Left lobe of liver (tissue), 2 donors: Measurements from ENCODE around the gene FBXO11. TPM values are rescaled to one million over a fixed set of nuclear protein-coding genes. Genes with fewer than 3 reads are reported as not detected.
"Not testable (repeated sequence)": the region's sequence is repeated elsewhere in the genome, so short reads cannot be mapped to it uniquely, and the experiment has no call there.

Experiments used
- ATAC-seq: fragments of 200-7000 bp; cut with Tn5 transposase; one replicate; pipeline ENCODE4 v1.9.1; 2020; ENCODE audit warnings: mild to moderate bottlenecking, moderate library complexity
- DNase-seq: peaks from one replicate; pipeline ENCODE4 v3.0.0-alpha.2; 2020; ENCODE audit warnings: low spot score
- total RNA-seq: library from RNA; stranded (reverse); gene quantifications from one replicate; pipeline ENCODE4 v1.2.1, GENCODE V29; 2021
- donor health status: DM: no; HTN: no; CAD: no; lungs with moderate emphysema.
- donor health status: DM: no; HTN: yes; CAD: no.

Gene FBXO11
- 21.0 TPM for total RNA-seq

- DNase-seq (peak; percentile 98), ATAC-seq (peak; percentile 87)
These were observed at the start of gene FBXO11 for GRCh38 chr2:47906157-47907038. Gene FBXO11, minus strand, starts transcription at chr2:47906498. Its CDS starts 778 bp downstream, at chr2:47905720.

DNA sequence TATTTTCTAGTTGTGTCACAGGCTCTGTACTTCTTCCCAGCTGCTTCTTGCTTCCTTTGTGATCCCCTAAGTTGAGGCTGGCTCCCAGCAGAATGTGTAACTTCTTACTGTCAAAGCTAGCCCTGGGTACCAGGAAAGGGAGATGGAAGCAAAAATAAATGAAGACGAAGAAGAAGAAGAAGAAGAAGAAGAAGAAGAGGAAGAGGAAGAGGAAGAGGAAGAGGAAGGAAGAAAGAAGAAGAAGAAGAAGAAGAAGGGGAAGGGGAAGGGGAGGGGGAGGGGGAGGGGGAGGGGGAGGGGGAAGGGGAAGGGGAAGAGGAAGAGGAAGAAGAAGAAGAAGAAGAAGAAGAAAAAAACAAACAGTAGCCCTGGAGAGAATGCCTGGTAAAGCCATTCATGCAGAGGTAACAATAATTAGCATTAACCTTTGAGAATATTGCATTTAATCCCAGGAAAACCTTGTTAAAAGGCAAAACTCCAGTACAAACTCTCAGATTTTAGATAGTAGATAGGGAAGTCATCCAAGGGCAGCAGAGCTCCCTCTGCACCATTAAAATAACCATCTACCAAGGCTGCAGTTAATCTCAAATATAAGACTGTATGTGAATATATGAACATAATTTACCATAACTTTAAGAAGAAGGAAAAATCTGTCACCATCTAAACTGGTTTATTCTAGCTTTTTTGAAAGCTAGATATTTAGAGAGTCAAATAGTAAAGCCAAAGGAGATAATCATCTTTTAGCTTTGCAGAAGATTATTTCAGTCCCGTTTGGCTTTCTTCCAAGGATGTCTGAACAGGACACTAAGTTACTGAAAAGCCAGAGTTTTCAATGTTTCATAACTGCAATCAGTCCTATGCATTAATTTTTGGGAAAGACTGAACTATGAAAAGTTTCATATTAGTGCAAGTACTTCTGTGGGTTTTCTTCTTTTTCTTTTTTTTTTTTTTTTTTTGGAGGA lies 44.3 kb upstream of the FBXO11 start:
- DNase-seq (no peak), ATAC-seq (no peak)

GRCh38 chr2:47946593-47946992 lies 40.3 kb upstream of the FBXO11 start:
- peak; percentile 51 for ATAC-seq
- no peak for DNase-seq

GRCh38 chr2:47945046-47945781 lies 38.9 kb upstream of the FBXO11 start:
- no peak for ATAC-seq
- DNase-seq, result no peak

- DNase-seq, result no peak
- no peak for ATAC-seq
These were observed 35.6 kb upstream of the FBXO11 start for GRCh38 chr2:47941936-47942335.

DNA sequence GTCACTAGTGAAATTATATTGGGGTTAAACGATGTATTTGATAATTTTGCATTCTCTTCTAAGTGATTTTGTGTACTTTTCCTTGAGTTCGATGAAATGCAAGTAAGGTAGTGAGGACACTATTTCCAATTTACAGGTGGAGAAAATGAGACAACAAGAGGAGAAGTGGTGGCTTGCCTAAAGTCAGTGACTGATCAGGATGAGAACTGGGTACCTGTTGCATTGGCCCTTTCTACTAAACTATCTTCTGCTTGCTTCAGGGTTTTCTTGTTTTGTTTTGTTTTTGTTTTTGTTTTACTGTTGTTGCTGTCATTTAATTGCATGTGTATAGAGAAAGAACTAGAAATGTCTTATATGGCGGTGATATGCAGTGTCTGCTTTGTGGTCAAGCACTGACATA lies 31.4 kb upstream of the FBXO11 start:
- ATAC-seq, result no peak
- DNase-seq, result no peak

DNA sequence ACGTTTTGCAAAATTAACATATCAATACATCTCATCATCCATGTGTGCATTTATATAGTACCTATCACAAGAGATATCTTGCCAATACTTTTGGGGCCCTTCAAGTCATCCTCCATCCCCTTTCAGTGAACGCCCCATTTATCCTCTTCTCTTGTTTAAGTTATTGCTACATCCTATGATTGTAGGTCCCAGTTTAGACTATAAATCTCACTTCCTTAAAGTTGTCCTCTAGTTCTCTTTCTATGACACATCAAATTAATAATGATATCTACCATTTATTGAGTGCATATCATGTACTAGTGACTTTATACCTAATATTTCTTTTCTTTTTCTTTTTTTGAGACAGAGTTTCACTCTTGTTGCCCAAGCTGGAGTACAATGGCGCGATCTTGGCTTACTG lies 28.8 kb upstream of the FBXO11 start:
- ATAC-seq (no peak), DNase-seq (no peak)

DNA sequence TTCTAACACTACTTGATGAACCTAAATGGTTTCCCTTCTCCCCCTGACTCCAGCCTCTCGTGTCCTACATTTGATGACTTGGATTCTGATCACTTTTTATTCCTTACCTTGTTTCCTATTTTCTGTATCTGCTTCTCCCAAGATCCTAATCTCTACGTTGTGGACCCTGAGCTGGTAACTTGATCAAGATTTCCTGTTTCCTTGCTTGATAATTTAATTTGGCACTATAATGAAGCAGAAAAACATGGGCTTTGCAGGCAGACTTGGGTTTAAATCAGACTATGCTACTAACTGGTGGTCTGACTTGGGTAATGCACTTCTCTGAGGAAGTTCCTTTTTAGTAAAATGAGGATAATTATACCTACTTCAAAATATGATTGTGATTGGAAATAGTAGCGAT lies 11.7 kb upstream of the FBXO11 start:
- ATAC-seq, result no peak
- no peak for DNase-seq

DNA sequence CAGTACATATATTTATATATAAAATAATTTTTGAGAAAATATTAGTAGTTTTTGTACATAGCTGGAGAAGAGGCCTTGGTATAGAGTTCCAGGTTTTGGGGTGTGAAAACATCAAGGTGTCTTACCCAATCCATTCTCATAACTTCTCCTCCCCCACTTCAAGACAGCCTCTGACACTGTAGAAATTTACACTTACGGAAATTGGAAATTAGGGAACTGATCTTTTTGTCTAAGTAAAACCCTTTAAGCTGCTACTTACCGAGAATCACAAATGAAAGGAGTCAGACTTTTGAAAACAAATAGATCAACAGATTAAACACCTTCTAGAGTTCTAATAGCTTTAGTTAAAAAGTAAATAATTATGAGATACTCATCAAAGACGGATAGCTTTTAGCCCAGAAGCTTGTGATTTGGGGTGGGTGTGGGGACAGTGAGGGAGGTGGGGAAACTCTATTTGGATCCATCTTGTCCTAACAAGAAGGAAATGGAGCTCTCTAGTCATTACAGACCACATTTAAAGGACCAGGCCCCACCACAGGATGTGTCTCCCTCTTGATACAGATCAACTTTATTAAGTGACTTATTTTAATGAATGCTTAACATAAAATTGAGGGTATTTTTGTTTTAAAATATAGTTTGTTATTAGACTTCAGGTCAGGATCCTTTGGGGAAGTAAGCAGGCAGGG lies 11.1 kb upstream of the FBXO11 start:
- ATAC-seq (no peak), DNase-seq (no peak)

GRCh38 chr2:47916412-47916811 lies 10.1 kb upstream of the FBXO11 start:
- no peak for ATAC-seq
- DNase-seq, result no peak

DNA sequence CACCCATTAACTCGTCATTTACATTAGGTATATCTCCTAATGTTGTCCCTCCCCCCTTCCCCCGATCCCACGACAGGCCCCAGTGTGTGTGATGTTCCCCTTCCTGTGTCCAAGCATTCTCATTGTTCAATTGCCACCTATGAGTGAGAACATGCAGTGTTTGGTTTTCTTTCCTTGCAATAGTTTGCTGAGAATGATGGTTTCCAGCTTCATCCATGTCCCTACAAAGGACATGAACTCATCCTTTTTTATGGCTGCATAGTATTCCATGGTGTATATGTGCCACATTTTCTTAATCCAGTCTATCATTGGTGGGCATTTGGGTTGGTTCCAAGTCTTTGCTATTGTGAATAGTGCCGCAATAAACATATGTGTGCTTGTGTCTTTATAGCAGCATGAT lies 4.4 kb upstream of the FBXO11 start:
- ATAC-seq, DNase-seq: not testable (repeated sequence)

DNA sequence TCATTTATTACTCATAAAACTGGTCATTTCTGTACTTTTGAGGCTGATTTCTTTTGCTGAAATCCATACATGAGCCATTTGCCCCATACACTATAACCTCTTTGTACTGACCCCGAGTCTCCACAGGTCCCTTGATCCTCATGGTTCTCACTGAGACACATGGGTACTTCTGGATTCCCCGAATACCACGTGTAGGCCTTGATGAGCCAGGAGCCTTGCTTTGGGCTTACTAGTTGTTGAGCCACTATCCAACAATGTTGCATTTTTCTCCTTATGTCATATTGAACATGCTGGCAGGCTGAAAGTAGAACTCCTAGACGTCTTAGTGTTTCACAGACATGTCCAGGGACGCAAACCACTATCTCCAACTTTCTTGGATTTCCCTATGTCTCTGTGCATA lies 2.4 kb upstream of the FBXO11 start:
- ATAC-seq (no peak), DNase-seq (no peak)

DNA sequence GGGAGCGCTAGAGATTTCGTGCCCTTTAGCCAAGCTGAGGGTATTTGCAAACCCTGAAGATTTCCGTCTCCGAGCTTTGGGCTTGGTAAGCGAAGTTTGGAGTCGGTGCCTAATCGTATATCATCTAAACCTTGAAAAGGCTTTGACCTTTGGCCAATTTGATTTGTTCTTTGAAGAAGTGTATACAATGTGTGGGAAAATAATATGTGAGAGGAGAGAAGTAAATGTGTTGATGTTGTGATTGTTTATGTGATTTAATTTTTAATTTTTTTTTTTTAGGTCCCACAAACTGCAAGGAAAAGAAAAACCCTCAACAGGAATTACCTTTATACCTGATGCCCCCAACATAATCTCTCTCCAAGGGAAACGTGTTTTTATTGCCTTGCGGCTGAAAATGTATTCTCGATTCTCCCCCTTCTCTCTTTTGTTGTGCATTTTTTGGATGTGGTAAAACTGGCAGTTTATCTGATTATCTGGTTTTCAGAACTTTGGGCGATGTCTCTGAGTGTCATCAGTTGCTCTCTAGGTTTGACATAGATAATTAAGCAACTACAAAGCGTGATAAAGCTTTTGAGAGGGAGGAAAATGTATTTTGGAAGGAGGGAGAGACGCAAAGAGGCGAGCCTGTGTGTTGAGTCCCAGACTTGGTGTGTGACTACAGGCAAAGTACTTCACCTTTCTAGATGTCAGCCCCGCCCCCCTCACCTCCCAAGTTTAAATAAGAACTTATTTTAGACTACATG lies 912 bp upstream of the FBXO11 start:
- ATAC-seq (peak; percentile 50), DNase-seq (no peak)

DNA sequence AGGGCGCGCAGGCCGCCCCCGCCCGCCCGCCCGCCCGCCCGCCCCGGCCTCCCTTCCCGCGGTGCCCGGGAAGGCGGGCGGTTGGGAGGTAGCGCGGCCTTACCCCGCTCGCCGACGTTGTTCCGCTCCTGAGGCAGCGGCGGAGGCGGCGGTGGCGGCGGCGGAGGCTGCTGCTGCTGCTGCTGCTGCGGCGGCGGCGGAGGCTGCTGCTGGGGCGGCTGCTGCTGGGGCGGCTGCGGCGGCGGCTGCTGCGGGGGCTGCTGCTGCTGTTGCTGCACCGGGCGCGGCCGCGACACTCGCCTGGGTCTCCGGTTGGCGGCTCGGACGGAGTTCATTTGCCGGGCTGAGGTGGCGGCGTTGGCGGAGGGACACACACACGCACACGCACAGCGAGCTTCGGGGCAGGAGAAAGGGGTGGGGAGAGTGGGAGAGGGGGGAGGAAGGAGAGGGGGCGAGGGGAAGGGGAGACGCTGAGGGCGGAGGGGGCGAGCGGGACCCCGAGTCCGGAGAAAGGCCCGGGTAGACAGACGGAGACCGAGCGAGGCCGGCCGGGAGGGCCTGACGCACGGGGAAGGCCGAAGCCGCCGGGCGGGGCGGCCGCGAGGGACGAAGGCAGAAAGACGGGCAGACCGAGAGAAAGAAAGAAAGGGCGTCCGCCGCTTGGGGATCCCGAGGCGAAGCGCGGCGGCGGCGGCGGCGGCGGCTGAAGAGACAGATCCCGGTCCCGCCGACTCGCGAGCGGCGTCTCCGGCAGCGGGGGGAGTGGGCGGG lies 727 bp downstream of the FBXO11 start:
- peak; percentile 11 for ATAC-seq
- DNase-seq, result peak; percentile 69

DNA sequence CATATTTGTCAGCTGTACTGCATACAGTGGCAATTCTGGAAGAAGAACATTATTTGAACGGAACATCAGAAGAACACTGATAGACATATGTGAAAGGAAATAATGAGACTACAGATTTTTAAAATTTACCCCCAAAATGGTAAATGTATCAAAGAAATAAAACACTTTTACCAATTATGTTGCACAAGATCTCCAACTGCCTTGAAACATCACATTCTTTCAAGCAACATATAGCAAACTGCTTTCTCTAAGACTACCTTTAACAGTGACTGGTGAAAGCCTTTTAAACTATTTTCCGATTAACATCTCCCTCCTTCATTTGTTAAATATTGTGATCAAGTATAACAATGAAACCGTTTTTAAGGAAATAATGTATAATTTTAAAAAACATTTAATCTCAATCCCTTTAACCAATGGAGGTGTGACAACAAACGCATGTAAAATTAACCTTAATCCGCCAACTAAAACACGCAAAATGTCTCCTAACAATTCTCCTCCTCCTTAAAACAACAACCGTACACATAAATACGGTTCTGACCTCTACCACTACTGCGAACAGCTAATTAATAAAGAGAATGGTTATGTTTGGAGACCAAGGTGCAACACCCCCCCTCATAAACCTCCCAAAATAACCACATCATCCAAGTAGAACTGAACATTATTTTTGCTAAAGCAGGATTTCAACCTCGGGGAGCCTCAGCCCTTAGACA lies 2.4 kb downstream of the FBXO11 start:
- DNase-seq (no peak), ATAC-seq (no peak)

GRCh38 chr2:47901892-47902291 lies 4.4 kb downstream of the FBXO11 start:
- DNase-seq, ATAC-seq: not testable (repeated sequence)

DNA sequence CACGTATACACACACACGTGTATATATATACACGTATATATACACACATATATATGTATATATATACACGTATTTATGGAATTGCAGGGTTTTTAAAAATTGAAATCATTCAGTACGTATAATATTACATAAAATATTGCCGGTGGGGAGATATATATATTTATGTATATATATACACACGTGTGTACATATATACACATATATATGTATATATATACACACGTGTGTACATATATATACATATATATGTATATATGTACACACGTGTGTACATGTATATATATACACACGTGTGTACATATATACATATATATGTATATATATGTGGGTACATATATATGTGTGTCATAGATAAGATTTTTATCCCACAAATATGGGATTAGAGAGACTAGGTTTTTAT lies 5.4 kb downstream of the FBXO11 start:
- no peak for ATAC-seq
- no peak for DNase-seq
